Mesothelial cell of epicardium (in vitro differentiated cells): ENCODE measurements around the gene PDE7B. TPM values are rescaled to one million over a fixed set of nuclear protein-coding genes. Genes with fewer than 3 reads are reported as not detected.
A peak's percentile ranks its signal among the peaks of the same experiment; 100 is the strongest.

Source experiments
- DNase-seq, 2 experiments: peaks; one replicate each; pipeline ENCODE4 v3.0.0; 2021; ENCODE audit warnings: low spot score in 2 of 2; ENCODE audit not compliant: unreplicated experiment in 2 of 2
- H3K27ac Mint-ChIP-seq: 2 replicates; pipeline ENCODE4 v1.8.0; 2021; ENCODE audit warnings: mixed read lengths
- H3K27me3 Mint-ChIP-seq: 2 replicates; pipeline ENCODE4 v1.8.0; 2021; ENCODE audit warnings: low read depth, mixed read lengths
- H3K36me3 Mint-ChIP-seq: 2 replicates; pipeline ENCODE4 v1.8.0; 2021; ENCODE audit warnings: mixed read lengths
- H3K4me1 Mint-ChIP-seq: 2 replicates; pipeline ENCODE4 v1.8.0; 2021; ENCODE audit warnings: mixed read lengths
- H3K4me3 Mint-ChIP-seq: 2 replicates; pipeline ENCODE4 v1.8.0; 2021; ENCODE audit warnings: mild to moderate bottlenecking, moderate library complexity, mixed read lengths
- H3K9me3 Mint-ChIP-seq: 2 replicates; pipeline ENCODE4 v1.8.0; 2021; ENCODE audit warnings: mixed read lengths
- CTCF ChIP-seq: fragments of 200-600 bp; sonication (generic); IDR thresholded peaks from one replicate; pipeline ENCODE4 v1.5.0; 2021; ENCODE audit warnings: antibody characterized with exemption; ENCODE audit not compliant: unreplicated experiment
- total RNA-seq: library from RNA; stranded (reverse); gene quantifications from 3 replicates; pipeline ENCODE4 v1.2.1, GENCODE V29; 2021

Gene PDE7B
- total RNA-seq, result 15.9 to 18.2 TPM (median 16.5 TPM) in 3 replicates

GRCh38 chr6:135851442-135852271 is at the start of gene PDE7B:
TSS of gene PDE7B (plus strand) at chr6:135851701.
- Mint-ChIP-seq H3K36me3 (no peaks in the 10 kb centered on the region), H3K27me3 (no peaks in the 10 kb centered on the region), H3K9me3 (no peaks in the 10 kb centered on the region), H3K27ac (peak within 1 kb of the TSS; percentile 98), H3K4me3 (peak within 1 kb of the TSS; percentile 64), H3K4me1 (peaks cover 29% of the 10 kb centered on the region)
- peak; percentile 28 to 70 for DNase-seq
- TF ChIP-seq CTCF, result no peak

GRCh38 chr6:135801755-135802465 is 49.6 kb upstream of the PDE7B start:
- no peak overlapping the region for H3K27ac Mint-ChIP-seq
- H3K9me3 Mint-ChIP-seq, result no peaks in the 10 kb centered on the region
- no peak overlapping the region for H3K4me3 Mint-ChIP-seq
- no peaks in the 10 kb centered on the region for H3K27me3 Mint-ChIP-seq
- H3K4me1 Mint-ChIP-seq, result peaks cover 18% of the 10 kb centered on the region
- no peaks in the 10 kb centered on the region for H3K36me3 Mint-ChIP-seq
- no peak for DNase-seq
- no peak for TF ChIP-seq CTCF

GRCh38 chr6:135810486-135810885 is 41.0 kb upstream of the PDE7B start:
- no peak for TF ChIP-seq CTCF
- peaks cover 24% of the 10 kb centered on the region for H3K4me1 Mint-ChIP-seq
- H3K4me3 Mint-ChIP-seq, result no peak overlapping the region
- H3K27me3 Mint-ChIP-seq, result no peaks in the 10 kb centered on the region
- H3K36me3 Mint-ChIP-seq, result no peaks in the 10 kb centered on the region
- DNase-seq, result no peak
- H3K27ac Mint-ChIP-seq, result no peak overlapping the region
- peaks cover 17% of the 10 kb centered on the region for H3K9me3 Mint-ChIP-seq

- Mint-ChIP-seq H3K4me1 (peaks cover 24% of the 10 kb centered on the region), H3K36me3 (no peaks in the 10 kb centered on the region), H3K27me3 (no peaks in the 10 kb centered on the region), H3K9me3 (peaks cover 17% of the 10 kb centered on the region), H3K4me3 (no peak overlapping the region), H3K27ac (no peak overlapping the region)
- no peak for DNase-seq
- TF ChIP-seq CTCF, result no peak
Measured at GRCh38 chr6:135811170-135811569, 40.3 kb upstream of the PDE7B start.

- H3K27ac Mint-ChIP-seq, result peak overlapping the region; percentile 37
Measured at GRCh38 chr6:135811644-135812526, 39.6 kb upstream of the PDE7B start.

More at GRCh38 chr6:135811644-135812526, 39.6 kb upstream of the PDE7B start:
- H3K4me1 Mint-ChIP-seq, result peaks cover 24% of the 10 kb centered on the region
- H3K36me3 Mint-ChIP-seq, result no peaks in the 10 kb centered on the region
- DNase-seq, result no peak
- peaks cover 17% of the 10 kb centered on the region for H3K9me3 Mint-ChIP-seq
- no peak overlapping the region for H3K4me3 Mint-ChIP-seq
- TF ChIP-seq CTCF, result no peak
- H3K27me3 Mint-ChIP-seq, result no peaks in the 10 kb centered on the region
